ENCODE results near the gene NEU4. TPM values are rescaled to one million over a fixed set of nuclear protein-coding genes. Genes with fewer than 3 reads are reported as not detected.

The NEU4 gene
- total RNA-seq, 1 experiment from 2014 or later: 0.70 TPM

DNA sequence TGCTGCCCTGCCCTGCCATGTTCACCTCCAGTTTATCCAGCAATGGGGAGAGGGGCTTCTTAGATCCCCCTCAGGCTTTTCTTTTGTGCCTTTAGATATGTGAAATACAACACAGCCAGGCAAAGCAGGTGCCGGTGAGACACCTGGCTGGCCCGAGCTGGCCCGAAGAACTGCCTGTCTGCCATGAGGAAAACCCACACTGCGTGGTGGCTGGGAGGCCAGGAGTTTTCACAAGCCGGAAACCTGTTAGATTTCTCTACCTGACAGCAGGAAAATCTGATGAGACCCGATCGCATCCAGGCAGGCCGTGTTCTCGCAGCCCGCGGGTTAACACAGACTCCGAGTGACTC is 38.1 kb upstream of the NEU4 start:
- Histone ChIP-seq H3K79me2 (ENCODE audit: insufficient read depth, low read length) (no peaks in the 10 kb centered on the region), H3K14ac (ENCODE audit: insufficient read depth, low read length) (no peak overlapping the region), H3K4me2 (ENCODE audit: insufficient read depth, insufficient read length, low read length) (no peak overlapping the region), H3K56ac (ENCODE audit: insufficient read length, low read depth, low read length) (no peak overlapping the region), H2AFZ (ENCODE audit: low read length) (no peak overlapping the region), H2BK20ac (ENCODE audit: low read depth, low read length, poor library complexity, severe bottlenecking) (no peak overlapping the region), H2AK5ac (ENCODE audit: insufficient read length, low read length) (no peak overlapping the region), H3K4me1 (ENCODE audit: insufficient read depth, low read length) (no peaks in the 10 kb centered on the region), H3T11ph (ENCODE audit: low read length) (no peak overlapping the region), H3K4ac (ENCODE audit: low read depth, low read length) (no peak overlapping the region), H2BK5ac (ENCODE audit: insufficient read length, low read length) (no peak overlapping the region), H4K91ac (ENCODE audit: insufficient read length, low read depth, low read length) (no peak overlapping the region), H3K23me2 (ENCODE audit: insufficient read length, low read depth, low read length, poor library complexity, severe bottlenecking) (peaks cover 3% of the 10 kb centered on the region), H3K27ac (ENCODE audit: insufficient read length, low read depth, low read length) (no peak overlapping the region), H2BK15ac (ENCODE audit: low read depth, low read length) (no peak overlapping the region), H2BK120ac (ENCODE audit: low read depth, low read length, poor library complexity, severe bottlenecking) (no peak overlapping the region), H3K79me1 (ENCODE audit: insufficient read depth, low read depth, low read length, poor library complexity, severe bottlenecking) (no peaks in the 10 kb centered on the region), H3K9me3 (ENCODE audit: control insufficient read depth, low read depth, low read length) (no peaks in the 10 kb centered on the region), H2BK12ac (ENCODE audit: insufficient read length, low read depth, low read length) (no peak overlapping the region), H3K18ac (ENCODE audit: insufficient read length, low read depth, low read length) (no peak overlapping the region), H3K9ac (ENCODE audit: extremely low read depth, insufficient read length, low read length) (no peak overlapping the region), H4K8ac (replicated peaks; ENCODE audit: insufficient read length, low read depth, low read length) (no peak overlapping the region), H3K27me3 (ENCODE audit: insufficient read depth, low read length) (no peaks in the 10 kb centered on the region), H3K23ac (ENCODE audit: insufficient read length, low read depth, low read length) (no peak overlapping the region), H4K5ac (ENCODE audit: insufficient read length, low read depth, low read length) (no peak overlapping the region), H4K20me1 (ENCODE audit: control insufficient read depth, insufficient read depth, insufficient read length) (no peaks in the 10 kb centered on the region)
- no CpG with 5 or more reads among the region's 12 CpGs for WGBS (ENCODE audit: extremely low coverage, insufficient read length, low lambda C conversion rate)
- TF ChIP-seq CTCF (conservative IDR thresholded peaks at IDR 0.05): no peak
- DNase-seq: no peak
- Mint-ChIP-seq H3K4me1 (peaks cover 19 to 33% of the 10 kb centered on the region in 2 experiments), H3K4me3 (no peak overlapping the region), H3K27me3 (ENCODE audit: low read depth) (peaks cover 2% of the 10 kb centered on the region), H3K27ac (peak overlapping the region in 2 of 3 experiments; percentile 77 to 94; a peak in 3 of 7 replicates), H3K9me3 (no peaks in the 10 kb centered on the region), H3K36me3 (ENCODE audit: insufficient read depth in 1 of 3, low read depth in 3 of 3) (no peaks in the 10 kb centered on the region; a peak in 1 of 7 replicates)
